ENCODE data around the gene CRLF2. TPM values are rescaled to one million over a fixed set of nuclear protein-coding genes. Genes with fewer than 3 reads are reported as not detected.
A peak's percentile ranks its signal among the peaks of the same experiment; 100 is the strongest.

CRLF2 gene
- total and polyA plus RNA-seq, 10 of the 15 experiments (the other 5 are each of a cell fraction or from before 2014, with no cell fraction given): 2.7 to 7.2 (median 4.5) TPM

DNA sequence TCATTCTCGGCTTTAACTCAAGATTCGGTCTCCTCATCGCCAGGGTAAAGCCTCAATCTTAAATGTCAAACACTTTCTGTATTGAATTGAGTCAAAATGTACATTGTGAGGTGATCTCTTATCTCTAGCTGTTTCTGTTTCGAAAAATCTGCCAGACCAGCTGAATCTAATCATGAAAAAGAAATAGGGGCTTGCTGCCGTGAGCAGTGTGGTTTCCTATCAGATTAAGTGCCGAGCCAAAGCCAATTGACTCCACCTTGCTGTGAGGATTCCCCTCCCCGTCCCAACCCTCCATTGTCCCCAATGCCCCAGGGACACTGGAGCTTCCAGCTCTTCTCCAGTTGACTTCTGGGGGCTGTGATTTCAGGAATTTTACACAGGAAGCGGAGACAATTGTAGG, 12.5 kb upstream of the CRLF2 start (continued):
- TF ChIP-seq, protein P1, sequence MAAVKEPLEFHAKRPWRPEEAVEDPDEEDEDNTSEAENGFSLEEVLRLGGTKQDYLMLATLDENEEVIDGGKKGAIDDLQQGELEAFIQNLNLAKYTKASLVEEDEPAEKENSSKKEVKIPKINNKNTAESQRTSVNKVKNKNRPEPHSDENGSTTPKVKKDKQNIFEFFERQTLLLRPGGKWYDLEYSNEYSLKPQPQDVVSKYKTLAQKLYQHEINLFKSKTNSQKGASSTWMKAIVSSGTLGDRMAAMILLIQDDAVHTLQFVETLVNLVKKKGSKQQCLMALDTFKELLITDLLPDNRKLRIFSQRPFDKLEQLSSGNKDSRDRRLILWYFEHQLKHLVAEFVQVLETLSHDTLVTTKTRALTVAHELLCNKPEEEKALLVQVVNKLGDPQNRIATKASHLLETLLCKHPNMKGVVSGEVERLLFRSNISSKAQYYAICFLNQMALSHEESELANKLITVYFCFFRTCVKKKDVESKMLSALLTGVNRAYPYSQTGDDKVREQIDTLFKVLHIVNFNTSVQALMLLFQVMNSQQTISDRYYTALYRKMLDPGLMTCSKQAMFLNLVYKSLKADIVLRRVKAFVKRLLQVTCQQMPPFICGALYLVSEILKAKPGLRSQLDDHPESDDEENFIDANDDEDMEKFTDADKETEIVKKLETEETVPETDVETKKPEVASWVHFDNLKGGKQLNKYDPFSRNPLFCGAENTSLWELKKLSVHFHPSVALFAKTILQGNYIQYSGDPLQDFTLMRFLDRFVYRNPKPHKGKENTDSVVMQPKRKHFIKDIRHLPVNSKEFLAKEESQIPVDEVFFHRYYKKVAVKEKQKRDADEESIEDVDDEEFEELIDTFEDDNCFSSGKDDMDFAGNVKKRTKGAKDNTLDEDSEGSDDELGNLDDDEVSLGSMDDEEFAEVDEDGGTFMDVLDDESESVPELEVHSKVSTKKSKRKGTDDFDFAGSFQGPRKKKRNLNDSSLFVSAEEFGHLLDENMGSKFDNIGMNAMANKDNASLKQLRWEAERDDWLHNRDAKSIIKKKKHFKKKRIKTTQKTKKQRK (IDR thresholded peaks at IDR 0.05; ENCODE audit: low read depth, low read length): no peak
- TF ChIP-seq, protein P2, sequence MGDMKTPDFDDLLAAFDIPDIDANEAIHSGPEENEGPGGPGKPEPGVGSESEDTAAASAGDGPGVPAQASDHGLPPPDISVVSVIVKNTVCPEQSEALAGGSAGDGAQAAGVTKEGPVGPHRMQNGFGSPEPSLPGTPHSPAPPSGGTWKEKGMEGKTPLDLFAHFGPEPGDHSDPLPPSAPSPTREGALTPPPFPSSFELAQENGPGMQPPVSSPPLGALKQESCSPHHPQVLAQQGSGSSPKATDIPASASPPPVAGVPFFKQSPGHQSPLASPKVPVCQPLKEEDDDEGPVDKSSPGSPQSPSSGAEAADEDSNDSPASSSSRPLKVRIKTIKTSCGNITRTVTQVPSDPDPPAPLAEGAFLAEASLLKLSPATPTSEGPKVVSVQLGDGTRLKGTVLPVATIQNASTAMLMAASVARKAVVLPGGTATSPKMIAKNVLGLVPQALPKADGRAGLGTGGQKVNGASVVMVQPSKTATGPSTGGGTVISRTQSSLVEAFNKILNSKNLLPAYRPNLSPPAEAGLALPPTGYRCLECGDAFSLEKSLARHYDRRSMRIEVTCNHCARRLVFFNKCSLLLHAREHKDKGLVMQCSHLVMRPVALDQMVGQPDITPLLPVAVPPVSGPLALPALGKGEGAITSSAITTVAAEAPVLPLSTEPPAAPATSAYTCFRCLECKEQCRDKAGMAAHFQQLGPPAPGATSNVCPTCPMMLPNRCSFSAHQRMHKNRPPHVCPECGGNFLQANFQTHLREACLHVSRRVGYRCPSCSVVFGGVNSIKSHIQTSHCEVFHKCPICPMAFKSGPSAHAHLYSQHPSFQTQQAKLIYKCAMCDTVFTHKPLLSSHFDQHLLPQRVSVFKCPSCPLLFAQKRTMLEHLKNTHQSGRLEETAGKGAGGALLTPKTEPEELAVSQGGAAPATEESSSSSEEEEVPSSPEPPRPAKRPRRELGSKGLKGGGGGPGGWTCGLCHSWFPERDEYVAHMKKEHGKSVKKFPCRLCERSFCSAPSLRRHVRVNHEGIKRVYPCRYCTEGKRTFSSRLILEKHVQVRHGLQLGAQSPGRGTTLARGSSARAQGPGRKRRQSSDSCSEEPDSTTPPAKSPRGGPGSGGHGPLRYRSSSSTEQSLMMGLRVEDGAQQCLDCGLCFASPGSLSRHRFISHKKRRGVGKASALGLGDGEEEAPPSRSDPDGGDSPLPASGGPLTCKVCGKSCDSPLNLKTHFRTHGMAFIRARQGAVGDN (IDR thresholded peaks at IDR 0.05): no peak
- TF ChIP-seq JUNB (IDR thresholded peaks at IDR 0.05) (peak; percentile 84), RAD21 (IDR thresholded peaks at IDR 0.05; ENCODE audit: insufficient read depth, low read depth, low read length) (no peak), SP1 (IDR thresholded peaks at IDR 0.05; ENCODE audit: low read depth, low read length) (no peak), ZNF24 (IDR thresholded peaks at IDR 0.05) (no peak), POU2F2 (IDR thresholded peaks at IDR 0.05; ENCODE audit: borderline replicate concordance, low read depth, low read length) (no peak), MYB (IDR thresholded peaks at IDR 0.05; ENCODE audit: borderline replicate concordance, low read depth, low read length) (no peak), PAX5 (IDR thresholded peaks at IDR 0.05; ENCODE audit: borderline replicate concordance, low read depth, low read length) (no peak), BCL11A (IDR thresholded peaks at IDR 0.05; ENCODE audit: low read depth, low read length) (0 out of 2 replicates have a peak, but pooled peaks have one; percentile 34), FOXK2 (IDR thresholded peaks at IDR 0.05) (no peak), NRF1 (conservative IDR thresholded peaks at IDR 0.05; ENCODE audit: low read depth, low read length) (no peak), MYC (IDR thresholded peaks at IDR 0.05; ENCODE audit: insufficient read depth, insufficient read length, insufficient replicate concordance, low read length, severe bottlenecking) (no peak), HDAC2 (IDR thresholded peaks at IDR 0.05) (no peak), IRF4 (IDR thresholded peaks at IDR 0.05; ENCODE audit: low read depth, low read length) (peak; percentile 55; the same call in 1 of the 2 replicates)
- TF ChIP-seq, protein P3, sequence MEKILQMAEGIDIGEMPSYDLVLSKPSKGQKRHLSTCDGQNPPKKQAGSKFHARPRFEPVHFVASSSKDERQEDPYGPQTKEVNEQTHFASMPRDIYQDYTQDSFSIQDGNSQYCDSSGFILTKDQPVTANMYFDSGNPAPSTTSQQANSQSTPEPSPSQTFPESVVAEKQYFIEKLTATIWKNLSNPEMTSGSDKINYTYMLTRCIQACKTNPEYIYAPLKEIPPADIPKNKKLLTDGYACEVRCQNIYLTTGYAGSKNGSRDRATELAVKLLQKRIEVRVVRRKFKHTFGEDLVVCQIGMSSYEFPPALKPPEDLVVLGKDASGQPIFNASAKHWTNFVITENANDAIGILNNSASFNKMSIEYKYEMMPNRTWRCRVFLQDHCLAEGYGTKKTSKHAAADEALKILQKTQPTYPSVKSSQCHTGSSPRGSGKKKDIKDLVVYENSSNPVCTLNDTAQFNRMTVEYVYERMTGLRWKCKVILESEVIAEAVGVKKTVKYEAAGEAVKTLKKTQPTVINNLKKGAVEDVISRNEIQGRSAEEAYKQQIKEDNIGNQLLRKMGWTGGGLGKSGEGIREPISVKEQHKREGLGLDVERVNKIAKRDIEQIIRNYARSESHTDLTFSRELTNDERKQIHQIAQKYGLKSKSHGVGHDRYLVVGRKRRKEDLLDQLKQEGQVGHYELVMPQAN (conservative IDR thresholded peaks at IDR 0.05): no peak
- TF ChIP-seq, protein P4, sequence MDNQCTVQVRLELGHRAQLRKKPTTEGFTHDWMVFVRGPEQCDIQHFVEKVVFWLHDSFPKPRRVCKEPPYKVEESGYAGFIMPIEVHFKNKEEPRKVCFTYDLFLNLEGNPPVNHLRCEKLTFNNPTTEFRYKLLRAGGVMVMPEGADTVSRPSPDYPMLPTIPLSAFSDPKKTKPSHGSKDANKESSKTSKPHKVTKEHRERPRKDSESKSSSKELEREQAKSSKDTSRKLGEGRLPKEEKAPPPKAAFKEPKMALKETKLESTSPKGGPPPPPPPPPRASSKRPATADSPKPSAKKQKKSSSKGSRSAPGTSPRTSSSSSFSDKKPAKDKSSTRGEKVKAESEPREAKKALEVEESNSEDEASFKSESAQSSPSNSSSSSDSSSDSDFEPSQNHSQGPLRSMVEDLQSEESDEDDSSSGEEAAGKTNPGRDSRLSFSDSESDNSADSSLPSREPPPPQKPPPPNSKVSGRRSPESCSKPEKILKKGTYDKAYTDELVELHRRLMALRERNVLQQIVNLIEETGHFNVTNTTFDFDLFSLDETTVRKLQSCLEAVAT (IDR thresholded peaks at IDR 0.05): peak; percentile 74; the same call in 1 of the 2 replicates
- TF ChIP-seq, protein P5, sequence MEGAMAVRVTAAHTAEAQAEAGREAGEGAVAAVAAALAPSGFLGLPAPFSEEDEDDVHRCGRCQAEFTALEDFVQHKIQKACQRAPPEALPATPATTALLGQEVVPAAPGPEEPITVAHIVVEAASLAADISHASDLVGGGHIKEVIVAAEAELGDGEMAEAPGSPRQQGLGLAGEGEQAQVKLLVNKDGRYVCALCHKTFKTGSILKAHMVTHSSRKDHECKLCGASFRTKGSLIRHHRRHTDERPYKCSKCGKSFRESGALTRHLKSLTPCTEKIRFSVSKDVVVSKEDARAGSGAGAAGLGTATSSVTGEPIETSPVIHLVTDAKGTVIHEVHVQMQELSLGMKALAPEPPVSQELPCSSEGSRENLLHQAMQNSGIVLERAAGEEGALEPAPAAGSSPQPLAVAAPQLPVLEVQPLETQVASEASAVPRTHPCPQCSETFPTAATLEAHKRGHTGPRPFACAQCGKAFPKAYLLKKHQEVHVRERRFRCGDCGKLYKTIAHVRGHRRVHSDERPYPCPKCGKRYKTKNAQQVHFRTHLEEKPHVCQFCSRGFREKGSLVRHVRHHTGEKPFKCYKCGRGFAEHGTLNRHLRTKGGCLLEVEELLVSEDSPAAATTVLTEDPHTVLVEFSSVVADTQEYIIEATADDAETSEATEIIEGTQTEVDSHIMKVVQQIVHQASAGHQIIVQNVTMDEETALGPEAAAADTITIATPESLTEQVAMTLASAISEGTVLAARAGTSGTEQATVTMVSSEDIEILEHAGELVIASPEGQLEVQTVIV (IDR thresholded peaks at IDR 0.05; ENCODE audit: borderline replicate concordance, partially characterized antibody): no peak

Measured in GM12878 (cell line).